HepG2 (cell line): ENCODE measurements around the gene PPIL3. TPM values are rescaled to one million over a fixed set of nuclear protein-coding genes. Genes with fewer than 3 reads are reported as not detected.

Experiments used
- HINFP ChIP-seq: sonication (generic); formaldehyde crosslinking; IDR thresholded peaks from 2 replicates; pipeline ENCODE4 v1.4.0; 2020; ENCODE audit warnings: low read depth, mild to moderate bottlenecking, missing genetic modification reagents
- HNF4G ChIP-seq, 2 experiments: sonication (generic) in 1 of 2; formaldehyde crosslinking in 1 of 2; IDR thresholded peaks; 2 replicates each; pipeline versions ENCODE4 v1.4.0 to v1.6.1; 2011 to 2020; ENCODE audit warnings: borderline replicate concordance in 2 of 2, low read depth in 2 of 2, mild to moderate bottlenecking in 2 of 2, low read length in 1 of 2, missing genetic modification reagents in 1 of 2, moderate library complexity in 1 of 2
- HOXA9 ChIP-seq: sonication (generic); formaldehyde crosslinking; IDR thresholded peaks from 2 replicates; pipeline ENCODE4 v1.8.1; 2022; ENCODE audit warnings: missing genetic modification reagents, mild to moderate bottlenecking, moderate library complexity, borderline replicate concordance
- KMT2A ChIP-seq: sonication (generic); formaldehyde crosslinking; IDR thresholded peaks from 2 replicates; pipeline ENCODE4 v1.4.0; 2020; ENCODE audit warnings: missing genetic modification reagents
- MTERF4 ChIP-seq: sonication (generic); formaldehyde crosslinking; IDR thresholded peaks from 2 replicates; pipeline ENCODE4 v1.8.0; 2023; ENCODE audit warnings: mild to moderate bottlenecking, missing genetic modification reagents
- PAF1 ChIP-seq: IDR thresholded peaks from 2 replicates; pipeline ENCODE4 v1.6.1; 2016; ENCODE audit warnings: missing genetic modification reagents, missing compliant biosample characterization
- POLR2G ChIP-seq: fragments of 200-400 bp; formaldehyde crosslinking; IDR thresholded peaks from 2 replicates; pipeline ENCODE4 v1.6.1; 2018; ENCODE audit warnings: mild to moderate bottlenecking, low read depth, low read length, moderate library complexity
- STAT6 ChIP-seq: sonication (generic); formaldehyde crosslinking; IDR thresholded peaks from 2 replicates; pipeline ENCODE4 v1.4.0; 2020; ENCODE audit warnings: missing genetic modification reagents, mild to moderate bottlenecking, borderline replicate concordance
- XBP1 ChIP-seq: sonication (generic); formaldehyde crosslinking; IDR thresholded peaks from 2 replicates; pipeline ENCODE4 v1.5.0; 2020; ENCODE audit warnings: missing genetic modification reagents
- ZBTB34 ChIP-seq: sonication (generic); formaldehyde crosslinking; IDR thresholded peaks from 2 replicates; pipeline ENCODE4 v1.8.0; 2022; ENCODE audit warnings: mild to moderate bottlenecking, missing genetic modification reagents
- ZBTB40 ChIP-seq, 2 experiments: fragments of 450-650 bp in 1 of 2; sonication (generic) in 1 of 2; formaldehyde crosslinking in 1 of 2; IDR thresholded peaks; 2 replicates each; pipeline versions ENCODE4 v1.6.1 to v1.8.0; 2016 to 2022; ENCODE audit warnings: antibody characterized with exemption in 1 of 2, mild to moderate bottlenecking in 1 of 2, missing genetic modification reagents in 1 of 2
- ZNF766 ChIP-seq: sonication (generic); formaldehyde crosslinking; IDR thresholded peaks from 2 replicates; pipeline ENCODE4 v1.5.0; 2020; ENCODE audit warnings: missing genetic modification reagents, borderline replicate concordance
- polyA plus RNA-seq, 8 experiments: library from polyadenylated mRNA; depleted of rRNA in 3 of 8; stranded (reverse) in 7 of 8; unstranded in 1 of 8; fragments of >200 nt; fragmentation: Illumina TruSeq in 4 of 8; extraction: Trizol in 4 of 8; gene quantifications; 2 replicates each; pipeline versions ENCODE4 v1.2.1 to v1.2.3, GENCODE V29; 2011 to 2016; ENCODE audit warnings: low read depth in 4 of 8, missing spikeins in 1 of 8, mixed read lengths in 1 of 8; ENCODE audit not compliant: insufficient read depth in 1 of 8
- total RNA-seq, 5 experiments: library from RNA; depleted of rRNA; stranded (reverse); fragments of >200 nt; fragmentation: Illumina TruSeq; extraction: Trizol; gene quantifications; 2 replicates each; pipeline ENCODE4 v1.2.3, GENCODE V29; 2016; ENCODE audit warnings: low read depth in 1 of 5

Gene PPIL3
- total and polyA plus RNA-seq, 2 of the 13 experiments (the other 11 are each of a cell fraction or from before 2014, with no cell fraction given): 98.7 to 107 TPM

- TF ChIP-seq STAT6 (CRISPR knock-in tag) (0 out of 2 replicates have a peak, but pooled peaks have one; percentile 12), ZBTB40 (IDR thresholded peaks at IDR 0.05) (no peak), ZBTB40 (CRISPR knock-in tag; IDR thresholded peaks at IDR 0.05) (no peak), PAF1 (CRISPR knock-in tag) (no peak), ZNF766 (CRISPR knock-in tag) (no peak), ZBTB34 (CRISPR knock-in tag) (no peak), KMT2A (CRISPR knock-in tag) (0 out of 2 replicates have a peak, but pooled peaks have one; percentile 14), HNF4G (IDR thresholded peaks at IDR 0.05; ENCODE audit: borderline replicate concordance, low read depth, low read length) (no peak), HNF4G (CRISPR knock-in tag; IDR thresholded peaks at IDR 0.05; ENCODE audit: borderline replicate concordance, low read depth) (no peak), HINFP (CRISPR knock-in tag) (no peak), XBP1 (no peak), MTERF4 (CRISPR knock-in tag) (no peak), POLR2G (no peak), HOXA9 (CRISPR knock-in tag) (no peak)
Measured at GRCh38 chr2:200861617-200862155, 27.2 kb downstream of the PPIL3 start (continued).
